GM12875 (cell line): ENCODE data around the gene DAND5.

Source experiments
- H3K4me3 ChIP-seq: one replicate; pipeline ENCODE4 v1.5.1; 2011; ENCODE audit warnings: low read depth, low read length, control low read depth
- CTCF ChIP-seq: IDR thresholded peaks from 2 replicates; pipeline ENCODE4 v1.5.1; 2011; ENCODE audit warnings: low read depth, mild to moderate bottlenecking, control low read depth, inconsistent platforms, low read length, moderate library complexity, borderline replicate concordance; ENCODE audit not compliant: insufficient read depth

Gene DAND5

GRCh38 chr19:12969292-12969988, at the start of gene DAND5:
DAND5 (plus strand) TSS chr19:12969576; CDS start chr19:12969661, 85 bp downstream.
- no peak for TF ChIP-seq CTCF
- no peak within 1 kb of the TSS for H3K4me3 ChIP-seq

GRCh38 chr19:12921047-12921446, 48.3 kb upstream of the DAND5 start:
- TF ChIP-seq CTCF = no peak
- no peak overlapping the region for H3K4me3 ChIP-seq

- no peak for TF ChIP-seq CTCF
Measured at GRCh38 chr19:12922959-12923358, 46.4 kb upstream of the DAND5 start.

GRCh38 chr19:12924621-12925310, 44.6 kb upstream of the DAND5 start:
- no peak overlapping the region for H3K4me3 ChIP-seq
- TF ChIP-seq CTCF = no peak

More at GRCh38 chr19:12922959-12923358, 46.4 kb upstream of the DAND5 start:
- H3K4me3 ChIP-seq = no peak overlapping the region

GRCh38 chr19:12930002-12930645, 39.3 kb upstream of the DAND5 start:
- TF ChIP-seq CTCF = no peak
- no peak overlapping the region for H3K4me3 ChIP-seq

GRCh38 chr19:12932392-12933286, 36.7 kb upstream of the DAND5 start:
- peak overlapping the region; percentile 90 for H3K4me3 ChIP-seq
- TF ChIP-seq CTCF = no peak
